ENCODE measurements around the gene STT3A.

The STT3A gene

DNA sequence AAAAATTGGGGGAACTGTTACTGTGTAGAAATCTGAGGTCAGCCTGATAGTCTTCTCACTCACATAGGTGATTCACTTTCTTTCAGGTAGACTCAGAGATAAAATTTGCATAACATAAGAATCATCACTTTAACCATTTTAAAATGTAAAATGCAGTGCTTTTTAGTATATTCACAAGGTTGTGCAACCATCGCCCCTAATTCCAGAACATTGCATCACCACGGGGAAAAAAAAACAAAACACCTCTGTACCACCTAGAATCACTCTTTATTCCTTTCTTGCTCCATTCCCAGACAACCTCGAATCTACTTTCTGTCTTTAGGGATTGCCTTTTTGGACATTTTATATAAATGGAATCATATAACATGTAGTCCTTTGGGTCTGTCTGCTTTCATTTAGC, 53.2 kb downstream of the STT3A start:
- H4K20me1 ChIP-seq (ENCODE audit: insufficient read depth, low read length), result peaks cover 14% of the 10 kb centered on the region; the same call in 1 of the 2 replicates
- H3K4me3 ChIP-seq (ENCODE audit: low read length), result no peak overlapping the region
- H3K27me3 ChIP-seq (ENCODE audit: low read depth, low read length), result no peaks in the 10 kb centered on the region
- peaks cover 48% of the 10 kb centered on the region for H3K79me2 ChIP-seq (ENCODE audit: low read length)
- H3K4me1 ChIP-seq (ENCODE audit: low read length), result no peaks in the 10 kb centered on the region
- no peak for TF ChIP-seq CTCF (IDR thresholded peaks at IDR 0.05; ENCODE audit: low read depth, low read length)
- no peak for TF ChIP-seq EZH2phosphoT487 (IDR thresholded peaks at IDR 0.05; ENCODE audit: low read depth)
- no peak overlapping the region for H3K4me2 ChIP-seq (ENCODE audit: low read length)
- H3K27ac ChIP-seq (ENCODE audit: low read length), result no peak overlapping the region
- no peaks in the 10 kb centered on the region for H3K9me3 ChIP-seq (ENCODE audit: insufficient read depth, low read length)
- H3K9ac ChIP-seq (ENCODE audit: low read length), result no peak overlapping the region
- no peak overlapping the region for H2AFZ ChIP-seq (ENCODE audit: low read depth, low read length)
- H3K36me3 ChIP-seq (replicated peaks; ENCODE audit: low read depth, low read length), result peaks cover 72% of the 10 kb centered on the region

DNA sequence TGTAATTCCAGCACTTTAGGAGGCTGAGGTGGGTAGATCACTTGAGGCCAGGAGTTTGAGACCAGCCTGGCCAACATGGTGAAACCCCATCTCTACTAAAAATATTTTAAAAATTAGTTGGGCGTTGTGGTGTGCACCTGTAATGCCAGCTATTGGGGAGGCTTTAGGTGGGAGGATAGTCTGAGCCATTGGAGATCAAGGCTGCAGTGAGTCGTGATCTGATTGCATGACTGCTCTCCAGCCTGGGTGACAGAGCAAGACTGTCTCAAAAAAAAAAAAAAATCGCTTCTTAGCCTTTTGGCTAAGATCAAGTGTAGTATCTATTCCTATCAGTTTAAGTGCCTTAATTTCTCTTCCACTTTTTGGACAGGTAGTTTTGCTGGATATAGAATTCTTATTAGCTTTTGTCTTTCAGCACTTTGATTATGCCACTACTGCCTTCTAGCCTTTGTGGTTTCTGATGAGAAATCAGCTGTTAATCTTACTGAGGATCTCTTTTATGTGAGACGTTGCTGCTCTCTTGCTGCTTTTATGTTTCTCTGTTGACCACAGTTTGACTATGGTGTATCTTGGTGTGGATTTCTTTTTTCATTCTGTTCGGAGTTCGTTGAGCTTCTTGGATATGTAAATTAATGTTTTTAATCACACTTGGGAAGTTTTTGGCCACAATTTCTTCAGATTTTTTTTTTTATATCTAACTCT, 57.0 kb downstream of the STT3A start:
- no peak for TF ChIP-seq CTCF (IDR thresholded peaks at IDR 0.05; ENCODE audit: low read depth, low read length)
- TF ChIP-seq EZH2phosphoT487 (IDR thresholded peaks at IDR 0.05; ENCODE audit: low read depth), result no peak
- H2AFZ ChIP-seq (ENCODE audit: low read depth, low read length), result no peak overlapping the region
- H3K79me2 ChIP-seq (ENCODE audit: low read length), result peaks cover 68% of the 10 kb centered on the region
- H4K20me1 ChIP-seq (ENCODE audit: insufficient read depth, low read length), result peaks cover 23% of the 10 kb centered on the region
- H3K36me3 ChIP-seq (replicated peaks; ENCODE audit: low read depth, low read length), result peaks cover 63% of the 10 kb centered on the region
- H3K4me3 ChIP-seq (ENCODE audit: low read length), result no peak overlapping the region
- no peak overlapping the region for H3K4me2 ChIP-seq (ENCODE audit: low read length)
- H3K4me1 ChIP-seq (ENCODE audit: low read length), result no peaks in the 10 kb centered on the region
- H3K9ac ChIP-seq (ENCODE audit: low read length), result no peak overlapping the region
- H3K9me3 ChIP-seq (ENCODE audit: insufficient read depth, low read length), result no peaks in the 10 kb centered on the region
- no peaks in the 10 kb centered on the region for H3K27me3 ChIP-seq (ENCODE audit: low read depth, low read length)
- H3K27ac ChIP-seq (ENCODE audit: low read length), result no peak overlapping the region

DNA sequence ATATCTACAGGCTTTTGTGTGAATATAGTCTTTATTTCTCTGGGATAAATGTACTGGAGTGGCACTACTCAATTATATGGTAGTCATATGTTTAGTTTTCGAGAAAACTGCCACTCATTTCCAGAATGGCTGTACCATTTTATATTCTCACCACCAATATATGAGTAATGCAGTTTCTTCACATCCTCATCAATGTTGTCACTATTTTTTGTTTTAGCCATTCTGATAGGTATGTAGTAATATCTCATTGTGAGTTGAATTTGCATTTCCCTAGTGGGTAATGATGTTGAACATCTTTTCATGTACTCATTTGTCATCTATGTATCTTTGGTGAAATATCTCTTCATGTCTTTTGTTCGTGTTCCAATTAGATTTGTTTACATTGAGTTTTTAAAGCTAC, 70.0 kb downstream of the STT3A start:
- TF ChIP-seq CTCF (IDR thresholded peaks at IDR 0.05; ENCODE audit: low read depth, low read length), result no peak
- no peak for TF ChIP-seq EZH2phosphoT487 (IDR thresholded peaks at IDR 0.05; ENCODE audit: low read depth)
- Histone ChIP-seq H3K4me2 (ENCODE audit: low read length) (no peak overlapping the region), H3K27me3 (ENCODE audit: low read depth, low read length) (no peaks in the 10 kb centered on the region), H3K9me3 (ENCODE audit: insufficient read depth, low read length) (no peaks in the 10 kb centered on the region), H3K4me1 (ENCODE audit: low read length) (peaks cover 7% of the 10 kb centered on the region; the same call in 1 of the 2 replicates), H3K4me3 (ENCODE audit: low read length) (no peak overlapping the region), H3K79me2 (ENCODE audit: low read length) (peaks cover 48% of the 10 kb centered on the region), H2AFZ (ENCODE audit: low read depth, low read length) (no peak overlapping the region), H3K9ac (ENCODE audit: low read length) (no peak overlapping the region), H3K27ac (ENCODE audit: low read length) (no peak overlapping the region), H3K36me3 (replicated peaks; ENCODE audit: low read depth, low read length) (peaks cover 51% of the 10 kb centered on the region), H4K20me1 (ENCODE audit: insufficient read depth, low read length) (peaks cover 6% of the 10 kb centered on the region; the same call in 1 of the 2 replicates)

GRCh38 chr11:125663910-125664309, 71.3 kb downstream of the STT3A start:
- Histone ChIP-seq H3K4me1 (ENCODE audit: low read length) (peaks cover 7% of the 10 kb centered on the region; the same call in 1 of the 2 replicates), H3K4me3 (ENCODE audit: low read length) (no peak overlapping the region), H3K79me2 (ENCODE audit: low read length) (peaks cover 56% of the 10 kb centered on the region), H3K9ac (ENCODE audit: low read length) (no peak overlapping the region), H3K27me3 (ENCODE audit: low read depth, low read length) (no peaks in the 10 kb centered on the region), H2AFZ (ENCODE audit: low read depth, low read length) (no peak overlapping the region), H3K27ac (ENCODE audit: low read length) (no peak overlapping the region), H3K4me2 (ENCODE audit: low read length) (no peak overlapping the region), H4K20me1 (ENCODE audit: insufficient read depth, low read length) (peaks cover 6% of the 10 kb centered on the region; the same call in 1 of the 2 replicates), H3K9me3 (ENCODE audit: insufficient read depth, low read length) (no peaks in the 10 kb centered on the region), H3K36me3 (replicated peaks; ENCODE audit: low read depth, low read length) (peaks cover 49% of the 10 kb centered on the region)
- TF ChIP-seq CTCF (IDR thresholded peaks at IDR 0.05; ENCODE audit: low read depth, low read length), result no peak
- TF ChIP-seq EZH2phosphoT487 (IDR thresholded peaks at IDR 0.05; ENCODE audit: low read depth), result no peak
